CD4-positive, alpha-beta memory T cell (primary cell): ENCODE measurements around the gene TECPR1. TPM values are rescaled to one million over a fixed set of nuclear protein-coding genes. Genes with fewer than 3 reads are reported as not detected.

Source experiments
- CTCF ChIA-PET: fragments of 350-600 bp; sonication (Branson Sonifier 250); formaldehyde crosslinking; loops from one replicate; lab custom pipeline; 2021; ENCODE audit warnings: inconsistent platforms; ENCODE audit not compliant: partially characterized antibody; lab: Charles Lee
- POLR2A ChIA-PET: fragments of 350-600 bp; sonication (Branson Sonifier 250); formaldehyde crosslinking; loops from one replicate; lab custom pipeline; 2021; ENCODE audit not compliant: partially characterized antibody; lab: Charles Lee
- DNase-seq, 5 donors: peaks; one replicate each; pipeline versions ENCODE4 v3.0.0 to v3.0.0-alpha.2; 2020 to 2022; ENCODE audit warnings: mixed read lengths in 1 of 5
- H3K27ac ChIP-seq: one replicate; pipeline ENCODE4 v1.7.0; 2013; ENCODE audit warnings: low read depth, low read length
- H3K27me3 ChIP-seq: 2 replicates; pipeline ENCODE4 v1.7.0; 2013; ENCODE audit warnings: mild to moderate bottlenecking, low read length, moderate library complexity; ENCODE audit not compliant: insufficient read depth
- H3K36me3 ChIP-seq: 2 replicates; pipeline ENCODE4 v1.7.0; 2013; ENCODE audit warnings: mild to moderate bottlenecking, low read length, moderate library complexity; ENCODE audit not compliant: insufficient read depth
- H3K4me1 ChIP-seq: 2 replicates; pipeline ENCODE4 v1.7.0; 2013; ENCODE audit warnings: mild to moderate bottlenecking, low read length, moderate library complexity; ENCODE audit not compliant: insufficient read depth
- H3K4me3 ChIP-seq, 2 donors: one replicate each; pipeline ENCODE4 v1.7.0; 2013; ENCODE audit warnings: low read length in 2 of 2, mild to moderate bottlenecking in 1 of 2
- H3K9me3 ChIP-seq, 2 donors: one replicate each; pipeline ENCODE4 v1.7.0; 2013; ENCODE audit warnings: low read length in 2 of 2, control low read depth in 1 of 2; ENCODE audit not compliant: control insufficient read depth in 1 of 2
- H3K27ac Mint-ChIP-seq, 7 donors: one replicate each; pipeline ENCODE4 v1.8.0; 2020 to 2021; ENCODE audit warnings: mixed read lengths in 7 of 7, mild to moderate bottlenecking in 6 of 7, inconsistent platforms in 3 of 7, moderate library complexity in 3 of 7
- H3K27me3 Mint-ChIP-seq, 2 donors: one replicate each; pipeline ENCODE4 v1.8.0; 2020 to 2021; ENCODE audit warnings: mixed read lengths in 2 of 2
- H3K36me3 Mint-ChIP-seq, 2 donors: one replicate each; pipeline ENCODE4 v1.8.0; 2020 to 2021; ENCODE audit warnings: mixed read lengths in 2 of 2, inconsistent platforms in 1 of 2, mild to moderate bottlenecking in 1 of 2
- H3K4me1 Mint-ChIP-seq, 4 donors: one replicate each; pipeline ENCODE4 v1.8.0; 2020 to 2021; ENCODE audit warnings: mixed read lengths in 4 of 4, mild to moderate bottlenecking in 1 of 4
- H3K4me3 Mint-ChIP-seq, 8 donors: one replicate each; pipeline ENCODE4 v1.8.0; 2020 to 2021; ENCODE audit warnings: mixed read lengths in 8 of 8, mild to moderate bottlenecking in 7 of 8, moderate library complexity in 6 of 8, inconsistent platforms in 3 of 8
- H3K9me3 Mint-ChIP-seq, 8 donors: one replicate each; pipeline ENCODE4 v1.8.0; 2020 to 2021; ENCODE audit warnings: mixed read lengths in 8 of 8, mild to moderate bottlenecking in 5 of 8, inconsistent platforms in 3 of 8, moderate library complexity in 1 of 8
- intact Hi-C: fragments of 100-400 bp; cut with micrococcal nuclease; formaldehyde crosslinking; loops from one replicate; pipeline ENCODE4 v1.15.1; 2023
- polyA plus RNA-seq, 2 donors: library from polyadenylated mRNA; unstranded; fragments of 300-500 nt; fragmentation: Illumina TruSeq; gene quantifications; one replicate each; pipeline ENCODE4 v1.2.3, GENCODE V29; 2021
- total RNA-seq, 2 experiments: library from RNA; stranded (reverse); gene quantifications; one replicate each; pipeline ENCODE4 v1.2.3, GENCODE V29; 2021

TECPR1 gene, protein sequence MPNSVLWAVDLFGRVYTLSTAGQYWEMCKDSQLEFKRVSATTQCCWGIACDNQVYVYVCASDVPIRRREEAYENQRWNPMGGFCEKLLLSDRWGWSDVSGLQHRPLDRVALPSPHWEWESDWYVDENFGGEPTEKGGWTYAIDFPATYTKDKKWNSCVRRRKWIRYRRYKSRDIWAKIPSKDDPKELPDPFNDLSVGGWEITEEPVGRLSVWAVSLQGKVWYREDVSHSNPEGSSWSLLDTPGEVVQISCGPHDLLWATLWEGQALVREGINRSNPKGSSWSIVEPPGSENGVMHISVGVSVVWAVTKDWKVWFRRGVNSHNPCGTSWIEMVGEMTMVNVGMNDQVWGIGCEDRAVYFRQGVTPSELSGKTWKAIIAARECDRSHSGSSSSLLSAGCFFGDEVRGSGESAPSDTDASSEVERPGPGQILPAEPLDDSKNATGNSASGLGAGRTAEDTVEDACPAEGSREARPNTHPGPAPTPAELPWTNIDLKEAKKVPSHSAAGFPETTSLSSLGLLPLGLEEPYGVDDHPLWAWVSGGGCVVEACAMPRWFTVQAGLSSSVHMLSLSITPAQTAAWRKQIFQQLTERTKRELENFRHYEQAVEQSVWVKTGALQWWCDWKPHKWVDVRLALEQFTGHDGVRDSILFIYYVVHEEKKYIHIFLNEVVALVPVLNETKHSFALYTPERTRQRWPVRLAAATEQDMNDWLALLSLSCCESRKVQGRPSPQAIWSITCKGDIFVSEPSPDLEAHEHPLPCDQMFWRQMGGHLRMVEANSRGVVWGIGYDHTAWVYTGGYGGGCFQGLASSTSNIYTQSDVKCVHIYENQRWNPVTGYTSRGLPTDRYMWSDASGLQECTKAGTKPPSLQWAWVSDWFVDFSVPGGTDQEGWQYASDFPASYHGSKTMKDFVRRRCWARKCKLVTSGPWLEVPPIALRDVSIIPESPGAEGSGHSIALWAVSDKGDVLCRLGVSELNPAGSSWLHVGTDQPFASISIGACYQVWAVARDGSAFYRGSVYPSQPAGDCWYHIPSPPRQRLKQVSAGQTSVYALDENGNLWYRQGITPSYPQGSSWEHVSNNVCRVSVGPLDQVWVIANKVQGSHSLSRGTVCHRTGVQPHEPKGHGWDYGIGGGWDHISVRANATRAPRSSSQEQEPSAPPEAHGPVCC
- total RNA-seq: 100 to 1,000 TPM; 140 to 147 TPM
- polyA plus RNA-seq: 10 to 100 TPM; 17.3 to 31.7 TPM

DNA sequence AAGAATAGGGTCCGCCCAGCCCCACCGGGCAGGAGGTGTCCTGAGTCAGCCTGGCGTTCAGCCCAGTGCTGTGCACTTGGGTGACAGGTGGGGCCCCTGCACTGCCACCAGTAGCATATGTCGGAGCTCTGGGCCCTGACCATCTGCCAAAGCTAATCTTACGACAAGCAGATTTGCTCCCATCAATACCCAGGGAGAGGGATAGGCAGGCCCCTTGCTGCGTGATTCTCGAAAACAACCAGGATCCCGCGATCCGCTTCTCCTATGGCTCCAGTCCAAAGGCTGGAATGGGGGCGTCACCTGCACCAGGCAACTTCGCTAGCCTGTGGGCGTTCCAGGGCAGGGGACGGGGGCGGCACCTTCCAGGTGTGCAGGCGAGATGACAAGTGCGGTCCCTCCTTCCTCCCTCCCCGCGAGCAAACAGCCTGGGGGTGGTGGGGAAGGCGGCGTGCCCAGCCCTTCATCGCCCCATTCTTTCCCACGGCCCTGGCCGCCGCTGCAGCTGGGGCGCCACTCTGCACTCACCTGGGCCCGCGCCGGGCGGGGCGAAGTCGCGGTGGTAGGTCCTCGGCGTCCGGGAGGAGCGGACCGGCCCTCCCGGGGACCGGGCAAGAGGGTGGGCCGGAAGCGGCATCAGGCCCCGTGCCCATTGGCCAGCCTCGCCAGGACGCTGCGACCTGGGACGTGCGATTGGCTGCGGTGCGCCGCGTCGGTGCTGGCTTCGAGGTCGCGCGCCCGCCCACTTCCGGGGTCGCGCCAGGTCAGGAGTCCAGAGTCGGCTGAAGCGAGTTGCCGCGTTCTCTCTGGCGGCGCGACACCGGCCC is at the start of gene TECPR1:
Gene TECPR1, minus strand, starts transcription at position 632 of the 824 bp plus-strand sequence. CDS start 6,086 bp downstream, outside the sequence.
- no peaks in the 10 kb centered on the region for H3K9me3 ChIP-seq
- peaks cover 9% of the 10 kb centered on the region for H3K36me3 ChIP-seq
- H3K4me1 ChIP-seq: peaks cover 74% of the 10 kb centered on the region
- intact Hi-C loops: loop anchor here (1.0 to 5.0 kb wide), 4 partner anchors 29 to 150 kb away; partner anchors contain the start of genes BAIAP2L1, BRI3 and LMTK2
- peaks cover 28 to 78% (median 56%) of the 10 kb centered on the region in 4 donors for H3K4me1 Mint-ChIP-seq
- H3K4me3 Mint-ChIP-seq: peak within 1 kb of the TSS; percentile 92 to 97 (median 94)
- no peaks in the 10 kb centered on the region for H3K27me3 ChIP-seq
- H3K27me3 Mint-ChIP-seq: no peaks in the 10 kb centered on the region
- ChIA-PET POLR2A (interaction anchor here (0.5 to 5.2 kb wide), 18 partner anchors 10 to 1134 kb away, joined by 3 to 71 read pairs (median 6); partner anchors contain the start of genes BAIAP2L1, BHLHA15, BRI3 and SDHAF3), CTCF (interaction anchor here (1.1 to 1.6 kb wide), 3 partner anchors 8 to 83 kb away, joined by 3 to 10 read pairs (median 5); no protein-coding TSS in a partner anchor)
- H3K27ac ChIP-seq: peak within 1 kb of the TSS; percentile 82
- H3K9me3 Mint-ChIP-seq: no peaks in the 10 kb centered on the region
- H3K4me3 ChIP-seq: peak within 1 kb of the TSS; percentile 83 to 99
- H3K27ac Mint-ChIP-seq: peak within 1 kb of the TSS; percentile 98 to 100 (median 99)
- H3K36me3 Mint-ChIP-seq: peaks cover 16 to 36% of the 10 kb centered on the region in 2 donors
- peak; percentile 85 to 91 (median 89) for DNase-seq

DNA sequence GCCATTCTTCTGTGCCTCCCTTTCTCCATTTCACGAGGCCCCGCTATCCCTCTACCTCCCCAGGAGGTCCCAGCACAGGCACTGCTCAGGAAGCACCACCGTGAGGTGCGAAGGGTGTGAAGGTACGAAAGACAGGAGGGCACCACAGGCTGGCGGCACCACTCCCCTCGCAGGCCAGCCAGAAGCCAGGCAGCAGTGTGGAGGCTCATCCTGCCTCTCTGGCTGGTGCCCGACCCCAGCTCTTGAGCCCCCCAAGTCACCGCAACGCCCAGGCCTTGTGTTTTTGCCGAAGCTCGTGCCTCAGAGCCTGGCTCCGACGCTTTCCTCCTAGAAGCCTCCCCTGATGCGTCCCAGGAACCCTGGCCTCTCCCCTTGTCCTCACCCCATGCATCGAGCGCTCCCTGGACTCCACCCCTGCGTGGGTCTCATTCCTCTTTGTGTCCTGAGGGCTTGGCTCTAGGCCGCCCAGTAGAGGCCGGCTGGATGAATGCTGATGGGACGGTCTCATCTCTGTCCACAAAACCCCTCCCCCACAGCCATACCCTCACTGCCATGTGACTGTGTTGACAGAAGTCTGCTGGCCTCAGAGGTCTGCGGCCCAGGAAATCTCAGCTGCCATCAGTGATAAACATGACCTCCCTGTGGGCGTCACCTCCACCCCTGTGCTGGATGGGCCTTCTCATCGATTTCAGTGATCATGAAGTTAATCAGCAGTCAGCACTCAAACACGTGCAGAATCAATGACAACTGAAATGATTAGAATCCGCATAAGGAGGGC is 48.8 kb upstream of the TECPR1 start:
- Histone ChIP-seq H3K27me3 (no peaks in the 10 kb centered on the region), H3K4me1 (no peaks in the 10 kb centered on the region), H3K4me3 (no peak overlapping the region), H3K9me3 (no peaks in the 10 kb centered on the region), H3K27ac (no peak overlapping the region), H3K36me3 (no peaks in the 10 kb centered on the region)
- intact Hi-C loops: no loop called here
- no peak overlapping the region for H3K27ac Mint-ChIP-seq
- H3K27me3 Mint-ChIP-seq: no peaks in the 10 kb centered on the region
- CTCF ChIA-PET: no interaction called here
- DNase-seq: peak in 1 of 5 donors; percentile 1
- H3K9me3 Mint-ChIP-seq: no peaks in the 10 kb centered on the region
- H3K4me3 Mint-ChIP-seq: no peak overlapping the region
- POLR2A ChIA-PET: no interaction called here
- H3K4me1 Mint-ChIP-seq: no peaks in the 10 kb centered on the region
- peaks cover 0 to 2% of the 10 kb centered on the region in 2 donors for H3K36me3 Mint-ChIP-seq

DNA sequence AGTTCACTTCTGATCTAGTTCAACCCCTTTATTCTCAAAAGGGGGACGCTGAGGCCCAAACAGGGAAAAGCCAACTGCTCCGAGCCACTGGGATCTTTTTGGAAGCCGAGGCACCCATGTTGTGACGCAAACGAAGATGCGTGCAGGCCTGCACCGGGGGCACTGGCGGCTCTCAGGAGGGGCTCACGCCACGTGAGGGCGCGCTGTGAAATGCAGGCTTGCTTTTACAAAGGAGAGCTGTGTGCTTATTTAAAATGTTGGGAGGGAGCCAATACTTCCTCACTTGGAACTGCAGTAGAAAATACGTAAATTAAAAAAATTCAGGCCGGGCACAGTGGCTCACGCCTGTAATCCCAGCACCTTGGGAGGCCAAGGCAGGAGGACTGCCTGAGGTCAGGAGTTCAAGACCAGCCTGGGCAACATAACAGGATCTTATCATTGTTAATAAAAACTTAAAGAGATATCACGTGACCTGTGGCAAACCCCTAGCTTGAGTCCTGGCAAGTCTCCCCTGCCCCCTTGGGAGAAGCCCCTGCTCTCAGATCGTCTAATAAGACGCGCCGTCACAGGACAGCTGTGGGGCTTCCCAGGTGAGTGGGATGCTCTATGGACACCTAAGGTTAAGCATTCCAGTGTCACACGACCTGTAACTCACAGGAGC is 45.7 kb upstream of the TECPR1 start:
- no peaks in the 10 kb centered on the region for H3K36me3 ChIP-seq
- no peaks in the 10 kb centered on the region for H3K9me3 Mint-ChIP-seq
- H3K4me3 Mint-ChIP-seq: no peak overlapping the region
- no peaks in the 10 kb centered on the region for H3K36me3 Mint-ChIP-seq
- ChIA-PET CTCF (no interaction called here), POLR2A (no interaction called here)
- H3K4me1 ChIP-seq: no peaks in the 10 kb centered on the region
- no peaks in the 10 kb centered on the region for H3K4me1 Mint-ChIP-seq
- H3K9me3 ChIP-seq: no peaks in the 10 kb centered on the region
- no peaks in the 10 kb centered on the region for H3K27me3 ChIP-seq
- H3K27ac ChIP-seq: no peak overlapping the region
- H3K27ac Mint-ChIP-seq: peak overlapping the region in 1 of 7 donors; percentile 6
- intact Hi-C loops: no loop called here
- no peak for DNase-seq
- no peak overlapping the region for H3K4me3 ChIP-seq
- H3K27me3 Mint-ChIP-seq: no peaks in the 10 kb centered on the region

DNA sequence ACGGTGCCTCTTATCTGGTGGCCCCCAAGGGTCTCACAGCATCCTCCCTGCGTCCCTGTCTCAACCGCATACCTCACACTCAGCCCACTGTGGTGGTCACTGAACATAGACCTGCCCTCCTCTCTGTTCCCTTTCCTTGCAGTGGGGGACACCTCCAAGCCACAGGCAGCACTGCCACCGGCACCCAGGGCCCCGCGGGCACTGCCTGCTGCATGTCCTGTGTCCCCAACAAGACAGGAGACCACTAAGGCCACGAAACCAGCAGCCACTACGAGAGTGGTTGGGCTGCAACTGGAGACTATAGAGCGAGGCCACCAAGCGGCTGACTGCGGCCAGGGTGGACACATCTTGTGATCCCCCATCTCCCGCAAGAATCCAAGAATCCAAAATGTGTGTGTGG is 44.8 kb upstream of the TECPR1 start:
- ChIA-PET CTCF (no interaction called here), POLR2A (no interaction called here)
- Mint-ChIP-seq H3K27me3 (no peaks in the 10 kb centered on the region), H3K4me3 (no peak overlapping the region), H3K9me3 (no peaks in the 10 kb centered on the region), H3K27ac (no peak overlapping the region), H3K36me3 (peaks cover 8 to 9% of the 10 kb centered on the region in 2 donors), H3K4me1 (no peaks in the 10 kb centered on the region)
- H3K27me3 ChIP-seq: no peaks in the 10 kb centered on the region
- DNase-seq: no peak
- H3K4me1 ChIP-seq: no peaks in the 10 kb centered on the region
- H3K36me3 ChIP-seq: peaks cover 8% of the 10 kb centered on the region
- intact Hi-C loops: no loop called here
- no peak overlapping the region for H3K27ac ChIP-seq
- no peak overlapping the region for H3K4me3 ChIP-seq
- no peaks in the 10 kb centered on the region for H3K9me3 ChIP-seq

DNA sequence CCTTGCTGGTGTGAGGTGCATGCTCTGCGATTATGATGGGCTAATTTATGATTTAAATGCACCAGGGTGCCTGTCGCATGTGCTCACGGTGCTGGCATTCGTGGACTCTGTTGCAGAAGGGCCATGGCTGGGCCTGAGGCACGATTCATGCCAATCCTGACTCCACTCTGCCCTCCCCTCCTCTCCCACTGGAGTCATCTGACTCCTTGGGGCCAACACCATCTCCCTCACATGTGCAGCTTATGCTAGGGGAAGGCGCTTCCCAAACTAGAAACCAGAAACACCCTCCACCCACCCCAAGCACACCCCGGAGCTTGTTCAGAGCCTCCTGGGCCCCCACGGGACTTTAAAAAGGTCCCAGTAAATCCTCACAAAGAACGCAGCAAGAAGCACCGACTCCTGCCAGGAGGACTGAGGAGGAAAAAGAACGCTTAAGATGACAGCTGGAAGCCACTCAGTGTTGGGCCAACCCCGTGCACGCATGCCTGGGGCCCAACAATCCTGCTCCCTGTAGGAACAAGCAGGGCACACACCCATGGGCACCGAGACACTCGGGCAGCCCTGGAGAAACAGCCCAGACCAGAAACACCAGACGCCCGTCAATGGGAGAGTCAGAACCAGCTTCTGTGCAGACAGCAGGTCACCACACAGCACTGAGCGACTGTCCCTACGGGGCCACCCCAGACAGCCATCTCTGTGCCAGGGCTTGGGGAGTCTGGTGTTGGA is 43.6 kb upstream of the TECPR1 start:
- intact Hi-C loops: no loop called here
- H3K4me3 ChIP-seq: no peak overlapping the region

More for the DNA sequence above, 43.6 kb upstream of the TECPR1 start:
- CTCF ChIA-PET: no interaction called here
- Mint-ChIP-seq H3K4me1 (no peaks in the 10 kb centered on the region), H3K4me3 (no peak overlapping the region), H3K9me3 (no peaks in the 10 kb centered on the region), H3K27me3 (no peaks in the 10 kb centered on the region), H3K36me3 (peaks cover 10% of the 10 kb centered on the region in 2 donors), H3K27ac (no peak overlapping the region)
- Histone ChIP-seq H3K4me1 (no peaks in the 10 kb centered on the region), H3K9me3 (no peaks in the 10 kb centered on the region), H3K36me3 (peaks cover 14% of the 10 kb centered on the region), H3K27ac (no peak overlapping the region), H3K27me3 (no peaks in the 10 kb centered on the region)
- POLR2A ChIA-PET: no interaction called here
- DNase-seq: no peak
